K562 (cell line): ENCODE results near the gene DBF4B. TPM values are rescaled to one million over a fixed set of nuclear protein-coding genes. Genes with fewer than 3 reads are reported as not detected.
A peak's percentile ranks its signal among the peaks of the same experiment; 100 is the strongest.

ENCODE experiments used
- BACH1 ChIP-seq: fragments of 200-800 bp; sonication (Bioruptor generic); IDR thresholded peaks from 2 replicates; pipeline ENCODE4 v1.6.1; 2016; ENCODE audit warnings: missing genetic modification characterization, missing compliant biosample characterization
- CBX1 ChIP-seq: sonication (generic); IDR thresholded peaks from 2 replicates; pipeline ENCODE4 v1.6.1; 2016; ENCODE audit warnings: antibody characterized with exemption, low read depth, mild to moderate bottlenecking
- CC2D1A ChIP-seq: fragments of 450-650 bp; IDR thresholded peaks from 2 replicates; pipeline ENCODE4 v1.6.1; 2017; ENCODE audit warnings: mild to moderate bottlenecking
- ESRRB ChIP-seq: fragments of 250-450 bp; sonication (Bioruptor Pico); IDR thresholded peaks from 2 replicates; pipeline ENCODE4 v1.5.0; 2020; ENCODE audit warnings: mild to moderate bottlenecking, moderate library complexity, borderline replicate concordance
- FOXK2 ChIP-seq, 2 experiments: fragments of 450-650 bp; IDR thresholded peaks in 1 of 2; conservative IDR thresholded peaks in 1 of 2; 2 replicates each; pipeline ENCODE4 v1.6.1; 2016; ENCODE audit warnings: low read depth in 2 of 2, mild to moderate bottlenecking in 1 of 2
- MECOM ChIP-seq: fragments of 250-450 bp; sonication (Bioruptor Pico); IDR thresholded peaks from 2 replicates; pipeline ENCODE4 v1.8.0; 2022; ENCODE audit warnings: inconsistent platforms
- MGA ChIP-seq: fragments of 450-650 bp; IDR thresholded peaks from 2 replicates; pipeline ENCODE4 v1.6.1; 2016; ENCODE audit warnings: mild to moderate bottlenecking, moderate library complexity
- NR2F6 ChIP-seq: fragments of 450-650 bp; formaldehyde crosslinking; IDR thresholded peaks from 2 replicates; pipeline ENCODE4 v1.4.0; 2020; ENCODE audit warnings: mild to moderate bottlenecking
- NUFIP1 ChIP-seq: fragments of 450-650 bp; IDR thresholded peaks from 2 replicates; pipeline ENCODE4 v1.6.1; 2018; ENCODE audit not compliant: partially characterized antibody
- SETDB1 ChIP-seq: IDR thresholded peaks from one replicate; pipeline ENCODE4 v1.6.1; 2012; ENCODE audit warnings: low read length, control low read depth, inconsistent platforms
- SMARCE1 ChIP-seq: fragments of 450-650 bp; IDR thresholded peaks from 2 replicates; pipeline ENCODE4 v1.7.1; 2016; ENCODE audit warnings: mild to moderate bottlenecking
- TAF7 ChIP-seq: fragments of 450-650 bp; IDR thresholded peaks from 2 replicates; pipeline ENCODE4 v1.6.1; 2016; ENCODE audit warnings: missing genetic modification characterization, missing compliant biosample characterization
- YBX1 ChIP-seq: fragments of 450-650 bp; IDR thresholded peaks from 2 replicates; pipeline ENCODE4 v1.7.1; 2016; ENCODE audit warnings: mild to moderate bottlenecking
- ZNF384 ChIP-seq: IDR thresholded peaks from 2 replicates; pipeline ENCODE4 v1.6.1; 2012; ENCODE audit warnings: low read depth, low read length, improper control_type of control experiment
- ZNF699 ChIP-seq: fragments of 250-450 bp; sonication (Bioruptor Pico); IDR thresholded peaks from 2 replicates; pipeline ENCODE4 v1.8.0; 2021; ENCODE audit warnings: mild to moderate bottlenecking, moderate library complexity; ENCODE audit not compliant: insufficient replicate concordance
- polyA plus RNA-seq, 8 experiments: library from polyadenylated mRNA; depleted of rRNA in 4 of 8; stranded (reverse) in 5 of 8; unstranded in 3 of 8; fragments of >200 nt; fragmentation: Nextera tagmentation in 2 of 8; fragmentation: Illumina TruSeq in 1 of 8; extraction: Ambion mirVana in 2 of 8; extraction: Trizol in 1 of 8; gene quantifications; 2 replicates each; pipeline versions ENCODE4 v1.2.1 to v1.2.3, GENCODE V29; 2011 to 2014; ENCODE audit warnings: inconsistent platforms in 1 of 8, missing spikeins in 1 of 8
- total RNA-seq, 7 experiments: library from RNA; depleted of rRNA in 6 of 7; stranded (reverse); fragments of >200 nt in 6 of 7; fragmentation: Illumina TruSeq in 2 of 7; extraction: Trizol in 2 of 7; gene quantifications; 2 replicates each; pipeline versions ENCODE4 v1.2.1 to v1.2.3, GENCODE V29; 2011 to 2021; ENCODE audit warnings: low replicate concordance in 1 of 7
- TF ChIP-seq, protein P1 (sequence below): sonication (generic); formaldehyde crosslinking; IDR thresholded peaks from 2 replicates; pipeline ENCODE4 v1.8.0; 2022; ENCODE audit warnings: mild to moderate bottlenecking, missing genetic modification reagents

DBF4B gene
- total and polyA plus RNA-seq, 9 of the 15 experiments (the other 6 are each of a cell fraction or from before 2014, with no cell fraction given), result 2.5 to 26.9 (median 14.6) TPM

DNA sequence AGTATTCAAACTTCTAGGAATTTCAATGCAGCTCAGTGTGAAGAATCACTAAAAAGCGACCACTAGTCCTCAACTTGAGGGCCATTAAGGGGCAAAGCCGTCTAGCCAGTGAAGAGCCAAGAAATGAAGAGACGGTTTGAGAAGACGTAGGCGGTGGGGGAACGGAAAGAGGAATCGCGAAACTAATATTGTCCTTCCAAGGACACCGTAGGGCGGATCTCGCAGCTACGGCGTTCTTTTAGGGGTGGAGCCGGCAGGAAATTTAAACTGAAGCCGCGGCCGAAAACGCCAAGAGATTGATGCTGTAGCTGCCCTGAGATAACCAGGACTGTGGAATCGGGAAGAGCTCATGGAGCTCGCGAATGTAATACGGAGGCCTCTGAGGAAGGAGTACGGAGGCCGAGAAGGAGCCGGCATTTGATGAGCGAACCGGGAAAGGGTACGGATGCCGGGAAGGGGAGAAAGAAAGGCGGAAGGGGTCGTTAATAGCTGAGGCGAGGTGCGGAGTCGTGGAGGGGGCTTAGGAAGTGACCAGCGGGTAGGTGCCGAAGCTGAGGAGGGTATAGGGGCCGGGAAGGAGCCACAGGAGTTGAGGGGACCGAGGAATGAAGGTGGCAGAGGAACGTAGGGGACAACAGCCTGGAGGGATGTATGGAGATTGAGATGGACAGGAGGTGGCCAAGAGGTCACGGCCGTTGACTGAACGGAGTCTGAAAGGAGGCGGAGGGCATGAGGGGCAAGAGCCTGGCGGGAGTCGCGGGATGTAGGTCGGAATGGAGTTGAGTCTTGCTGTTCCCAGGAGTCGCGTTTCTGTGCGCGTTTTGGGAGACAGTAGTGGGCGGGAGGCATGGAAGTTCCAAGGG is at the start of gene DBF4B (continued):
- TF ChIP-seq MGA, result no peak
- TF ChIP-seq ESRRB (CRISPR knock-in tag), result no peak
- TF ChIP-seq ZNF699 (CRISPR knock-in tag), result no peak
- peak; percentile 55 for TF ChIP-seq TAF7 (tag)
- TF ChIP-seq, protein P1, sequence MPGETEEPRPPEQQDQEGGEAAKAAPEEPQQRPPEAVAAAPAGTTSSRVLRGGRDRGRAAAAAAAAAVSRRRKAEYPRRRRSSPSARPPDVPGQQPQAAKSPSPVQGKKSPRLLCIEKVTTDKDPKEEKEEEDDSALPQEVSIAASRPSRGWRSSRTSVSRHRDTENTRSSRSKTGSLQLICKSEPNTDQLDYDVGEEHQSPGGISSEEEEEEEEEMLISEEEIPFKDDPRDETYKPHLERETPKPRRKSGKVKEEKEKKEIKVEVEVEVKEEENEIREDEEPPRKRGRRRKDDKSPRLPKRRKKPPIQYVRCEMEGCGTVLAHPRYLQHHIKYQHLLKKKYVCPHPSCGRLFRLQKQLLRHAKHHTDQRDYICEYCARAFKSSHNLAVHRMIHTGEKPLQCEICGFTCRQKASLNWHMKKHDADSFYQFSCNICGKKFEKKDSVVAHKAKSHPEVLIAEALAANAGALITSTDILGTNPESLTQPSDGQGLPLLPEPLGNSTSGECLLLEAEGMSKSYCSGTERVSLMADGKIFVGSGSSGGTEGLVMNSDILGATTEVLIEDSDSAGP, result no peak
- TF ChIP-seq YBX1, result no peak
- no peak for TF ChIP-seq ZNF384
- TF ChIP-seq SMARCE1, result peak; percentile 21; the same call in 1 of the 2 replicates
- peak; percentile 75; the same call in 1 of the 2 replicates for TF ChIP-seq CC2D1A
- TF ChIP-seq BACH1, result no peak; the same call in 1 of the 2 replicates
- TF ChIP-seq NR2F6 (CRISPR knock-in tag), result no peak
- no peak for TF ChIP-seq CBX1
- TF ChIP-seq FOXK2 (conservative IDR thresholded peaks at IDR 0.05 in 1 of 2, IDR thresholded peaks at IDR 0.05 in 1 of 2; ENCODE audit: low read depth in 2 of 2), result peak; percentile 7 to 55; a peak in 2 of 4 replicates
- TF ChIP-seq SETDB1, result no peak
- TF ChIP-seq MECOM (CRISPR knock-in tag), result no peak
- TF ChIP-seq NUFIP1, result no peak
